GM19193 (cell line): Measurements from ENCODE around the gene TRPM8.

Experiments
- POLR2A ChIP-seq: IDR thresholded peaks from 4 replicates; pipeline ENCODE4 v1.6.1; 2011; ENCODE audit not compliant: insufficient read depth, insufficient read length; ENCODE audit errors: extremely low read depth

TRPM8 gene

GRCh38 chr2:233929352-233930022, 12.3 kb downstream of the TRPM8 start:
- no peak for TF ChIP-seq POLR2A

GRCh38 chr2:233934524-233934923, 17.4 kb downstream of the TRPM8 start:
- TF ChIP-seq POLR2A: no peak

- no peak for TF ChIP-seq POLR2A
Observed at GRCh38 chr2:233935426-233935825, 18.3 kb downstream of the TRPM8 start.

GRCh38 chr2:233936089-233936488, 18.9 kb downstream of the TRPM8 start:
- TF ChIP-seq POLR2A: no peak

- TF ChIP-seq POLR2A: no peak
Observed at GRCh38 chr2:233938676-233939370, 21.6 kb downstream of the TRPM8 start.

- no peak for TF ChIP-seq POLR2A
Observed at GRCh38 chr2:233940376-233941276, 23.5 kb downstream of the TRPM8 start.

- no peak for TF ChIP-seq POLR2A
Observed at GRCh38 chr2:233942731-233943130, 25.6 kb downstream of the TRPM8 start.

GRCh38 chr2:233944269-233944668, 27.1 kb downstream of the TRPM8 start:
- TF ChIP-seq POLR2A: no peak

GRCh38 chr2:233944722-233945121, 27.5 kb downstream of the TRPM8 start:
- no peak for TF ChIP-seq POLR2A

GRCh38 chr2:233945146-233945545, 28.0 kb downstream of the TRPM8 start:
- no peak for TF ChIP-seq POLR2A

GRCh38 chr2:233950078-233950825, 33.1 kb downstream of the TRPM8 start:
- TF ChIP-seq POLR2A: no peak

GRCh38 chr2:233952335-233952734, 35.2 kb downstream of the TRPM8 start:
- TF ChIP-seq POLR2A: no peak

GRCh38 chr2:233953087-233953801, 36.1 kb downstream of the TRPM8 start:
- TF ChIP-seq POLR2A: no peak

GRCh38 chr2:233960203-233960602, 43.0 kb downstream of the TRPM8 start:
- TF ChIP-seq POLR2A: no peak
